Hepatocyte (in vitro differentiated cells): ENCODE results near the gene VAPA.

ENCODE experiments used
- CTCF ChIP-seq: fragments of 200-600 bp; sonication (generic); IDR thresholded peaks from 2 replicates; pipeline ENCODE4 v1.5.1; 2016; ENCODE audit warnings: antibody characterized with exemption, mild to moderate bottlenecking; ENCODE audit not compliant: poor library complexity
- EZH2 ChIP-seq: fragments of 200-600 bp; sonication (generic); IDR thresholded peaks from 2 replicates; pipeline ENCODE4 v1.6.1; 2016; ENCODE audit warnings: antibody characterized with exemption, mild to moderate bottlenecking, borderline replicate concordance
- EZH2phosphoT487 ChIP-seq: fragments of 200-600 bp; sonication (generic); IDR thresholded peaks from one replicate; pipeline ENCODE4 v1.6.1; 2018; ENCODE audit warnings: antibody characterized with exemption, mild to moderate bottlenecking, low read depth, moderate library complexity; ENCODE audit not compliant: unreplicated experiment, severe bottlenecking

- TF ChIP-seq CTCF (no peak), EZH2phosphoT487 (no peak), EZH2 (no peak)
Measured at GRCh38 chr18:9996094-9996493, 82.3 kb downstream of the VAPA start.
